ENCODE measurements around the gene C1QTNF9.

GRCh38 chr13:24357756-24358155 lies 48.4 kb downstream of the C1QTNF9 start:
- TF ChIP-seq LEF1 (IDR thresholded peaks at IDR 0.05; ENCODE audit: borderline replicate concordance) (no peak), ELF4 (IDR thresholded peaks at IDR 0.05) (no peak), ZNF384 (IDR thresholded peaks at IDR 0.05) (no peak), NFRKB (IDR thresholded peaks at IDR 0.05) (no peak), FOXM1 (IDR thresholded peaks at IDR 0.05; ENCODE audit: borderline replicate concordance) (no peak), FOXK2 (IDR thresholded peaks at IDR 0.05) (no peak), BHLHE40 (IDR thresholded peaks at IDR 0.05; ENCODE audit: borderline replicate concordance) (no peak), FOXA1 (IDR thresholded peaks at IDR 0.05) (no peak)
